Mesenteric fat pad (tissue), 1 donor: Measurements from ENCODE around the gene GPATCH2L. TPM values are rescaled to one million over a fixed set of nuclear protein-coding genes. Genes with fewer than 3 reads are reported as not detected.

Source experiments
- DNase-seq: peaks from one replicate; pipeline ENCODE4 v3.0.0-alpha.2; 2020; ENCODE audit warnings: low spot score
- total RNA-seq: library from RNA; stranded (reverse); fragmentation: NEBNext Ultra II Directional; extraction: Animal tissue kit (Norgen Biotek cat#: 25700); gene quantifications from one replicate; pipeline ENCODE4 v1.2.1, GENCODE V29; 2021
- donor health status: DM: yes; HTN: yes; CAD: no.

GPATCH2L gene
- total RNA-seq, 1 donor from 2014 or later, result 49.3 TPM

DNA sequence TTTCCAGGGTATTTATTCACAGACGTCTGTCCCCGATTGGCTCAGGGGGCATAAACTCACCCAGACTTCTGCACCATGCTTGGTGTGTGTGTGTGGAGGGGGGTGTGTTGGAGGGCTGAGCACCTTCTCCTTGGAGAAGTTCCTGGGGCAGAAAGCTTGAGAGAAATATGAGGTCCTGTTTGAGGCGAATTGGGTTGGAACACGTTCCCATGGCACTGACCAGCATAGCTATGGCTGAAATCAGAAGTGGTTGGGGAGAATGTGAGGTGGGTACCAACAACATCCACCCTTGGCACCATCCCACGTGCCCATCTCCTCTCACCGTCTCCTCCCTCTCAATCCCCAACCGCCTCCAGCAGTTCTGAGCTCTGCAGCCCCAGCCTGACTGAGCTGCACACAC, 16.0 kb upstream of the GPATCH2L start:
- DNase-seq, result no peak

DNA sequence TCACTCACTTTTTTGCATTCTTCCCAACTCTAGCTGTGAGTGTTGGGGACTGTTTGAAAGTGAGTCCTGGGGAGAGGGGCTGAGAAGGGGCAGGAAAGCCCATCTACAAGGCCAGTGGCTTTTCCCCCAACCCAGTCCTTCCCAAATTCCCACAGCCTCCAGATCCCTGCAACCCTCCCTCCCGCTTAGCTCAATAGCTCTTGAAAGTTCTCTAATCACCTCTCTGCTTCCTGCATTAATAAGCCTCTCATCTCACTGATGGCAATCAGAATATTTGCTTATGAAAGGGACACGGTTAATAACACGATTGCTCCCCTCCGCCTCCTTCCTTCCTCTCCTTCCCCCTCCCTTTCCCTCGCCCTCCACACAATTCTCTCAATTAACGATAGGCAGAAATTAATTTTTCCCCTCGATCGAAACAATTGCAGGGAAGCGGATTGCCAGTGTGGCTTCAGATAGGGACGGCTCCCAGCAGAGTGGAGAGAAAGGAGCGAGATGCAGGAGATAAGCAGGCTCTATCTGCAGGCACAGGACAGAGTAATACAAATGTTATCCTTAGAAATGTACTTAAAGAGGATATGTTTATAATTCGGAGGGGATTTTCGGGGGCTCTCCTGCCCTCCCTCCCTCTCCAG, 15.1 kb upstream of the GPATCH2L start:
- DNase-seq, result no peak

GRCh38 chr14:76138119-76138757, 13.5 kb upstream of the GPATCH2L start:
- DNase-seq, result no peak

DNA sequence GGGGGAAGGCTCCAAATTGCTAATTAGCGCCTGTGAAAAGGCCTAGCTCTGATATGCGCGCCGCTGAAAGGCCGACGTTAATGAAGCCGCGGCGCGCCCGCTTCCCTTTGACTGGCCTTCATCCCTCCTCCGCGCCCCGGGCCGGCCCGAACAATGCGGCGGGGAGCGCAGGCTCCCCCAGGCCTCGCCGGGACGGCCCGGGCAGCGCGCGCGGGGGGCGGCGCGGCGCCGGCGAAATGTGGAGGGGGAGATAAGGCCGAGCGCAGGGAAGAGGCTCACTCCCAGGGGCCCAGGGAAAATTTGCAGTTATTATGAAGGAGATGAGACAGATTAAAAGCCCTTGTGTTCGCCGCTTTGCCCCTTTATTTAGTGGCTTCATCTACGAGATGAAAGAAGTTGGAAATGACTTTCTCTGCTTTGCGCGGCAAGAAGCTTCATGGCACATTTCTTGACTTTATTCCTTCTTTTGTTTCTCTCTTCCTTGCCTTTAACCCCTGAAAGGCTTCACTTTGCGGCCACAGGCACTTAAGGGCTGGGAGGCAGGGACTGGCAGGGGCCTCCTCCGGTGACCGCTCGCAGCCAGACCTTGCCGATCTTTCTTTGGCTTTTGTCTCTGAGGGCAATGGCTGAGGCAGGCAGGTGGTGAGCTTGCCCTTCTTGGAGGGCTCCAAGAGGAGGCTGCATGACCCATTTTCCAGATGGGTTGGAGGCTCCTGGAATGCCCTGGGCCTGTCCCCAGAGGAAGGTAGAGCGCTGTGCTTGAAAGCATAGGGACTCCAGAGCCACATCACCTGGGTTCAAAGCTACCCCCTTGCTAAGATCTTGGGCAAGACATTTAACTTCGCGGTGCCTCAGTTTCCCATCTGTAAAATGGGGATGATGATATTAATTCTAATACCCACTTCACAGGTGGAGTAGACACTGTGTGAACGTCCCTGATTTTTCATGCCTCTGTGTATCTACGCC, 12.7 kb upstream of the GPATCH2L start:
- DNase-seq, result no peak

GRCh38 chr14:76143642-76144041, 8.1 kb upstream of the GPATCH2L start:
- no peak for DNase-seq

DNA sequence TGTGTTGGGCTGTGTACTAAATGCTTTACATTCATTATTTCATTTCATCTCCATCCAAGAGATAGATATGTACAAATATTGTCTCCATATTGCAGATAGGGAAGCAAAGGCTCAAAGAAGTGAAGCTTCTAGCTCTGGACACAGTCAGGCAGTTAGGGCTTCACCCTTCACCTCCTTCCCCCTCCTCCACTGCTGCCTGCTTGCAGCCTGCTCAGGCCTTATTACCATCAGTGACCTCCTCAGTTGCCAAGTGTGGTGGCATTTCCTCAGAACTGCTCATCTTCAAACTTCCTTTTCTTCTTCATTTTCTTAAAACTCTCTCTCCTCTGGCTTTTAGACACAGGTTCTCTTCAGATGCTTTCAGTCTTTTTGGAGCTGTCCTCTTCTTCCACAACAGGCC, 4.7 kb upstream of the GPATCH2L start:
- no peak for DNase-seq

- DNase-seq, result no peak
These were observed 2.5 kb upstream of the GPATCH2L start for GRCh38 chr14:76149196-76149595.

DNA sequence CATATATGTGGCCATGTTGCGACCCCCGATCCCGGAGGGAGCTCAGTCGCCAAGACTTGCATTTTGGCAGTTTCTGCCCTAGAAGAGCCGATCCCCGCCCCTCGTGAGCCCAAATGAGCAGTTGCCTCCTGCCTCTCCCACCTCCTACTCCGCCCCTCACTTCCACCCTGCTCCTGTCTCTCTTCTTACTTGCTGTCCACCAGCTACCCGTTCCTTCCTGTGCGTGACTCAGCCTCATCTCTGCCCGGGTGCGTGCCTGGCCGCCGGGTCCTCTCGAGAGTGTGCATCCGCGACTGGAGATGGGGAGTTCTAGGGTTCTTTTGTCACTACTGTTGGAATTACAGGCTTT, 585 bp downstream of the GPATCH2L start:
- DNase-seq, result no peak

GRCh38 chr14:76153919-76154318, 2.2 kb downstream of the GPATCH2L start:
- DNase-seq, result no peak

DNA sequence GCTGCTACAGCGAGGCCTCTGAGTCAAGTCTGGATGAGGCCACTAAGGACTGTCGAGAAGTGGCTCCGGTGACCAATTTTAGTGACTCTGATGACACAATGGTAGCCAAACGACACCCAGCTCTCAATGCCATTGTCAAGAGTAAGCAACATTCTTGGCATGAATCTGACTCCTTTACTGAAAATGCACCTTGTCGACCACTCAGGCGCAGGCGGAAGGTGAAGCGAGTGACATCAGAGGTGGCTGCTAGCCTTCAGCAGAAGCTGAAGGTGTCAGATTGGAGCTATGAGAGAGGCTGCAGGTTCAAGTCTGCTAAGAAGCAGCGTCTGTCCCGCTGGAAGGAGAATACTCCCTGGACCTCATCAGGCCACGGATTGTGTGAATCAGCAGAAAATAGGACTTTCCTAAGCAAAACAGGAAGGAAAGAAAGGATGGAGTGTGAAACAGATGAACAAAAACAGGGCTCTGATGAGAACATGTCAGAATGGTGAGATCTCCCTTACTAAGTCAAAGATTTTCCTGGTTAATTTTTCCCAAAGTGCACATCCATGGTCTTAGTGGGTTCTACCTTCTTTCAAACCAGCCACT, 2.9 kb downstream of the GPATCH2L start:
- no peak for DNase-seq

GRCh38 chr14:76163668-76164363, 12.1 kb downstream of the GPATCH2L start:
- no peak for DNase-seq

DNA sequence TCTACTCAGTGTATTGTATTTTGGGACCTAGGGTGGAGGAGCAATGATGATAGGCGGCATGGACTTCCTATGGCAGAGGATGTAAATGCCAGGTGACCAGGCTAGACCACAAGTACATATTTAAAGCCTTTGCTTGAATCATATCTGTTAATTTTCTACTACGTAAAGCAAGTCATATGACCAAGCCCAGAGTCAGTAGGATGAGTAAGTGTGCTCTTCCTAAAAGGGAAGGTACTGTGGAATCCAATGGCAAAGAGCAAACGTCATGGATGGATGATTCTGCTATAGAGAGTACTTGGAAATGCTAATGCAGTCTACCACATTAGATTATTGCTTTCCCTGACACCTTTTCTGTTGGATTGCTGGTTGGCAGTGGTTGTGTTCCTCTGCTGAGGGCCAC, 16.8 kb downstream of the GPATCH2L start:
- no peak for DNase-seq

DNA sequence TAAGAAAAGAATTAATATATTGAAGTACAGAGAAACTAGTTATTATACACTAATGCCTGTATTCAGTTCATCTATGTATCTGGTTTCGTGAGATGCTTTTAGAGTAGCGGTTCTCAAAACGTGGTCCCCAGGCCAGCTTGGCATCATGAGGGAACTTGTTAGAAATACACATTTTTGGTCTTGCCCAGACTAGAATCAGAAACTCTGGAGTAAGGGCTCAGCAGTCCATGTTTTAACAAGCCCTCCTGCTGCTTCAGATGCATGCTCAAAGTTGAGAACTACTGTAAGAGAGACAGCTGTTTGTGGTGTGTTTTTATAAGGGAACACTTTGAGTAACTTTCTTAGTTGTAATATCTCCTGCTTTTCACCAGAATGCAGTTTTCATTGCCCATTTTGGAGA, 18.1 kb downstream of the GPATCH2L start:
- DNase-seq, result no peak

DNA sequence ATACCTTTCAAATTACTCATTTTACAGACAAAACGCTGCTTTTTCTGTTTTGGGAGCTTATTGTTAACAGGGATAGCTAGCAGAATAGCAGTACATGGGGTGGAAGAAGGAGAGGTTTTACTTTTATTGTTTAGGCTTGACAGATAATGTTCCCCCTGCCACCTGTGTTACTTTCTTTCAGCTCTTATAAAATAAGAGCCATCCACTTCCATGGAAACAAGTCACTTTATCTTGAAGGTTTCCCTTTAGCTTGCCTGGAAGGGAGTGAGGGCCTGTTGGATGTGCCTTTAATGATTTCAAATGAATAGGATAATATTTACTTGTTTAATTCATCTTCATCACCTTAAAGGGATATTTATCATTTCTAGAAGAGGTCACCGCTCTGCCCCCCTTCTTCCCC, 23.3 kb downstream of the GPATCH2L start:
- DNase-seq, result no peak

GRCh38 chr14:76175942-76176341, 24.2 kb downstream of the GPATCH2L start:
- DNase-seq, result no peak

GRCh38 chr14:76181546-76181945, 29.8 kb downstream of the GPATCH2L start:
- DNase-seq, result no peak

DNA sequence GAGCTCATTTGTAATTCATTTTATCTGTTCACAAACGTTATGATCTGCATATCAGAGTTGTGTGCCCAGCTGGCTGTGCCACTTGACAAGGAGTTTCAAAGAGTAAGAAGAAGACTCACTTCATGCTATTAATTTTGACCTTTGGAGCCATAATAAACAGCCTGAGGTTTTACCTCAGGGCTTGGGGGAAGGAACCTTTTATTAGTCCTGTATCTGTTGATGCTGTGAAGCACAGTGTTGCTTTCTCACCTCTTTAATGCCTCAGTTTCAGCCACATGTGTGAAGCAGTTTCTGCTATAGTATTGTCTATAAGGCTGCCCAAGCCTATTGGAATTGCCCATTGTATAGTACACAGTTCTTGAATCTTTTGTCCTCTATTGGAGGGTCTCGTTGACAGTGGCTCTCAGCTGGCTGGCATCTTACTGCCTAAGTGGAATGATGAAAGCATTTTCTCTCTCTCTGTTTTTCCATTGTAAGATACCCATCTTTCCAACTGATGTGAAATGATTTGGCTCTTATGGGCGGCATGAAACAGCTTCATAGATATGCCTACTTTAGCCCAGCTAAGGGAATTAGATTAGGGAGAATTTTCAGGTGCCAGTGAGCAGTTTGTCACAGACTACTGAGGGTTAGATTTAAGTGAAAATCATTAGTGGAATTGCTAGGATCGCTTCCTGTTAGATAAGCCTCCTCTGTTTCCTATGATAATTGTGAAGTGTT, 34.7 kb downstream of the GPATCH2L start:
- DNase-seq, result no peak

- no peak for DNase-seq
These were observed 39.6 kb downstream of the GPATCH2L start for GRCh38 chr14:76191297-76191696.

GRCh38 chr14:76193696-76194095, 42.0 kb downstream of the GPATCH2L start:
- DNase-seq, result no peak

- no peak for DNase-seq
These were observed 42.6 kb downstream of the GPATCH2L start for GRCh38 chr14:76194327-76194726.

DNA sequence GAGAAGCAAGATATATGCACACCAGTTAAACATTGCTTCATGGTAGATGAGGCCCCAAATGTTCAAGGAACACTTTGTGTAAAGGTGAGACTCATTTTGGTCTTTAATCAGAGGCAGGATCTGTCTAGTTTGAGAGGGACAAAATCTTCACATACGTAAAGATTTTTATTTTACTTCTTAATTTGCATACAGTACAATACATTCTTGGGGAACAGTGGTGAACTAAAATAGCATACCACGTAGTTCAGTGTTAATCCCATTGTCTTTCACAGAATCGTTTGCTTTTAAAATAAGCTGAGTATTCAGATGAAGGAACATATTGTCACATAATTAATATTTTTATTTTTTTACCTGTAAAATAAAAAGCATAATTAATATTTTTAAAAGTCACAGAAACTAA, 43.3 kb downstream of the GPATCH2L start:
- no peak for DNase-seq
